ENCODE results near the gene GLCE. TPM values are rescaled to one million over a fixed set of nuclear protein-coding genes. Genes with fewer than 3 reads are reported as not detected.

Gene GLCE
- total RNA-seq, 3 donors from 2014 or later (not counting 1 experiment from before 2014, with no cell fraction given): 2.0 to 4.5 (median 3.4) TPM

GRCh38 chr15:69141833-69142232, 18.6 kb upstream of the GLCE start:
- TF ChIP-seq CTCF (IDR thresholded peaks at IDR 0.05): no peak
- no peaks in the 10 kb centered on the region for H3K27me3 ChIP-seq (ENCODE audit: control insufficient read depth, insufficient read depth, low read length)
- no peaks in the 10 kb centered on the region for H3K4me1 Mint-ChIP-seq
- ATAC-seq (no peak), DNase-seq (no peak)
- no peaks in the 10 kb centered on the region for H3K4me1 ChIP-seq (ENCODE audit: control insufficient read depth, insufficient read depth, low read length)
- no peak overlapping the region for H3K4me3 ChIP-seq (ENCODE audit: low read length)
- H3K27ac ChIP-seq (ENCODE audit: low read length): no peak overlapping the region
- no peaks in the 10 kb centered on the region for H3K9me3 ChIP-seq (ENCODE audit: control insufficient read depth, insufficient read depth, low read length)
- peaks cover 31 to 73% of the 10 kb centered on the region in 2 donors for H3K27me3 Mint-ChIP-seq (ENCODE audit: low read depth in 2 of 2)
- H3K36me3 Mint-ChIP-seq: no peaks in the 10 kb centered on the region
- H3K4me3 Mint-ChIP-seq: no peak overlapping the region
- no peaks in the 10 kb centered on the region for H3K36me3 ChIP-seq (ENCODE audit: control insufficient read depth, insufficient read depth, low read length)
- intact Hi-C loops (cut with micrococcal nuclease): no loop called here
- no peak overlapping the region for H3K27ac Mint-ChIP-seq
- no peaks in the 10 kb centered on the region for H3K9me3 Mint-ChIP-seq
- 86% methylated on average over 1 of the region's 1 CpG for WGBS (ENCODE audit: insufficient coverage)

DNA sequence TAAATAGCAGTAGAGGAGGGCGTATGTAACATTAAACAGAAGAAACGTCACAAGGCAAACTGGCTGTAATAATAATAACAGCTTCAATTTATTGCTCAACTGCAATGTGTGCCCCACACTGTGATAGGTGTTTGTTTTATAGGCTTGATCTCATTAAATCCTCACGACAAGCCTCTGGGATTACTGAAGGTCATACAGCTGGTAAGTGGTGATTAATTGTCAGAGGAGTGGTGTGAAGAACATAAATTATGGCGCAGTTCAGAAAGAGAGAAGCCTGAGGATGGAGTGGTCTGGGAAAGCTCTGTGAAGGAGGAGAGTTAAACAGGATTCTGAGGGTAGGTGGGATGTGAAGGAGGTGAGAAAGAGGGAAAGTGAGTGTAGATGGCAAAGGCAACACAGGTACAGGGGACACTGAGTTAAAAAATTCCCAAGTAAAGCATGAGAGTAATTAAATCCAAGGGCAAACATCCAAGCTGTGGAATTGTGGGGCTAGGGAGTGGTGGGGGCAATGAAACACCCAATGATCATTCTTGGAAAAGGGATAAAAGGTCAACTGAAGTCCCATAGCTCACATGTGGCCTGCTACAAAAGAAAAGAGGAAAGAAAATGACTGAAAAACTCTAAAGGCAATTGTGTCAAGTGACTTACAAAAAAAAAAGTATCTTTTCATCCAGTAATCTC, 16.5 kb upstream of the GLCE start:
- H3K4me3 ChIP-seq (ENCODE audit: low read length): no peak overlapping the region
- 64% methylated on average over 3 of the region's 4 CpGs for WGBS (ENCODE audit: insufficient coverage)
- no peak for ATAC-seq
- H3K4me1 Mint-ChIP-seq: no peaks in the 10 kb centered on the region
- intact Hi-C loops (cut with micrococcal nuclease): no loop called here
- no peak overlapping the region for H3K27ac Mint-ChIP-seq
- H3K36me3 Mint-ChIP-seq: no peaks in the 10 kb centered on the region
- no peak overlapping the region for H3K27ac ChIP-seq (ENCODE audit: low read length)
- H3K9me3 ChIP-seq (ENCODE audit: control insufficient read depth, insufficient read depth, low read length): no peaks in the 10 kb centered on the region
- no peak overlapping the region for H3K4me3 Mint-ChIP-seq
- H3K27me3 Mint-ChIP-seq (ENCODE audit: low read depth in 2 of 2): peaks cover 41 to 70% of the 10 kb centered on the region in 2 donors
- H3K9me3 Mint-ChIP-seq: no peaks in the 10 kb centered on the region
- H3K4me1 ChIP-seq (ENCODE audit: control insufficient read depth, insufficient read depth, low read length): no peaks in the 10 kb centered on the region
- no peak for TF ChIP-seq CTCF (IDR thresholded peaks at IDR 0.05)
- no peak for DNase-seq
- H3K36me3 ChIP-seq (ENCODE audit: control insufficient read depth, insufficient read depth, low read length): no peaks in the 10 kb centered on the region
- H3K27me3 ChIP-seq (ENCODE audit: control insufficient read depth, insufficient read depth, low read length): peaks cover 4% of the 10 kb centered on the region

GRCh38 chr15:69144530-69144929, 15.9 kb upstream of the GLCE start:
- no peak for TF ChIP-seq CTCF (IDR thresholded peaks at IDR 0.05)
- H3K4me3 ChIP-seq (ENCODE audit: low read length): no peak overlapping the region
- H3K4me1 ChIP-seq (ENCODE audit: control insufficient read depth, insufficient read depth, low read length): no peaks in the 10 kb centered on the region
- no peaks in the 10 kb centered on the region for H3K4me1 Mint-ChIP-seq
- peaks cover 38 to 65% of the 10 kb centered on the region in 2 donors for H3K27me3 Mint-ChIP-seq (ENCODE audit: low read depth in 2 of 2)
- no peaks in the 10 kb centered on the region for H3K36me3 ChIP-seq (ENCODE audit: control insufficient read depth, insufficient read depth, low read length)
- no peak overlapping the region for H3K27ac ChIP-seq (ENCODE audit: low read length)
- H3K9me3 ChIP-seq (ENCODE audit: control insufficient read depth, insufficient read depth, low read length): no peaks in the 10 kb centered on the region
- intact Hi-C loops (cut with micrococcal nuclease): no loop called here
- H3K27ac Mint-ChIP-seq: no peak overlapping the region
- peaks cover 4% of the 10 kb centered on the region for H3K27me3 ChIP-seq (ENCODE audit: control insufficient read depth, insufficient read depth, low read length)
- H3K36me3 Mint-ChIP-seq: no peaks in the 10 kb centered on the region
- DNase-seq (no peak), ATAC-seq (no peak)
- H3K4me3 Mint-ChIP-seq: no peak overlapping the region
- H3K9me3 Mint-ChIP-seq: no peaks in the 10 kb centered on the region
- 100% methylated on average over 3 of the region's 5 CpGs for WGBS (ENCODE audit: insufficient coverage)

DNA sequence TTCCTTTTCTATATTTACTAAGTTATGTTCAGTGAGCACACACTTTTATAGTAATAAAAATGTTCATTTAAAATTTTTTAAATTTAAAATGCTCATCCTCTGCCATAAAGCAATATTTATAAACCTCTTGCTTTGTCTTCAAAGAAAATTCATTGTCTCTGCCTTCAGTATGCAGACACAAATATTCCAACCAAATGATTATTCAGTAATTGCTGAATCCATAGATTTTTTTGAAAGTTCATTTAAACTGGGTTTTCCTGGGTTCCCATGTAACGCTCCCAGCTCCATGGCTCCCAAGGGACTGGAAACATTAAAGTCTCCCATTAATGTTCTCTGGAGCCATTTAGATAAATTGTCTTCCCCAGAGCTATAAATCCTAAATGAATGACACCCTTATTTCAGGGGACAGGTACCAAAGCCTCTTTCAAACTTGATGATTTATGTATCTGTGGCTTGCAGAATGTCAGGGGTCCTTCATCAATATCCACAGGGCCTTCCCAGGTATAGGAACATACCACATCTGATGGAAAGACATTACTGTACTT, 15.2 kb upstream of the GLCE start:
- no peaks in the 10 kb centered on the region for H3K9me3 ChIP-seq (ENCODE audit: control insufficient read depth, insufficient read depth, low read length)
- no peak overlapping the region for H3K27ac ChIP-seq (ENCODE audit: low read length)
- ATAC-seq (no peak), DNase-seq (no peak)
- H3K27me3 Mint-ChIP-seq (ENCODE audit: low read depth in 2 of 2): peaks cover 41 to 65% of the 10 kb centered on the region in 2 donors
- H3K36me3 ChIP-seq (ENCODE audit: control insufficient read depth, insufficient read depth, low read length): no peaks in the 10 kb centered on the region
- H3K36me3 Mint-ChIP-seq: no peaks in the 10 kb centered on the region
- no peak overlapping the region for H3K4me3 Mint-ChIP-seq
- TF ChIP-seq CTCF (IDR thresholded peaks at IDR 0.05): no peak
- no peaks in the 10 kb centered on the region for H3K4me1 ChIP-seq (ENCODE audit: control insufficient read depth, insufficient read depth, low read length)
- no peaks in the 10 kb centered on the region for H3K4me1 Mint-ChIP-seq
- intact Hi-C loops (cut with micrococcal nuclease): no loop called here
- H3K27me3 ChIP-seq (ENCODE audit: control insufficient read depth, insufficient read depth, low read length): peaks cover 4% of the 10 kb centered on the region
- no peaks in the 10 kb centered on the region for H3K9me3 Mint-ChIP-seq
- 94% methylated on average over 1 of the region's 1 CpG for WGBS (ENCODE audit: insufficient coverage)
- no peak overlapping the region for H3K27ac Mint-ChIP-seq
- no peak overlapping the region for H3K4me3 ChIP-seq (ENCODE audit: low read length)

All from natural killer cell (primary cell).